GM18502 (cell line): ENCODE data around the gene RETREG1.

Source experiments
- ATAC-seq: cut with Tn5 transposase; IDR thresholded peaks from one replicate; pipeline ENCODE4 v1.9.1; 2021; ENCODE audit warnings: mild to moderate bottlenecking; ENCODE audit not compliant: unreplicated experiment, poor library complexity

RETREG1 gene

DNA sequence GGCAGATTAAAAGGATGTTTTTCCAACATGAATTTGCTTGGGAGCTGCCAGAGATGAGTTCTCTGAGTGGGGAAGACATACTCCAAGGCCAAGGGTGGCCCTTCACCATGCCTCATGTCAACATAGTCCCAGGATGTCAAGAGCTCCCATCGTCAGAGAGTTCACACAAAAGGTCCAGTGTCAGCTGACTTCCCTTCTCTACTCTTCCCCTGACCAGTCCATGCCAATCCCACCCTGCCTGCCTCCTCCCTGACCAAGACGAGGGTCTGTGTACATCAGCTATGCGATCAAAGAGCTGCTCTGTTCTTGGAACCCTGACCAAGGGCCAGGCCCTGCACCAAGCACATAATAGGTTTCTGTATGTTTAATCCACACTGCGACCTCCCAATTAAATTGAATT, 80.0 kb downstream of the RETREG1 start:
- no peak for ATAC-seq

GRCh38 chr5:16536246-16536645, 80.6 kb downstream of the RETREG1 start:
- ATAC-seq: no peak

DNA sequence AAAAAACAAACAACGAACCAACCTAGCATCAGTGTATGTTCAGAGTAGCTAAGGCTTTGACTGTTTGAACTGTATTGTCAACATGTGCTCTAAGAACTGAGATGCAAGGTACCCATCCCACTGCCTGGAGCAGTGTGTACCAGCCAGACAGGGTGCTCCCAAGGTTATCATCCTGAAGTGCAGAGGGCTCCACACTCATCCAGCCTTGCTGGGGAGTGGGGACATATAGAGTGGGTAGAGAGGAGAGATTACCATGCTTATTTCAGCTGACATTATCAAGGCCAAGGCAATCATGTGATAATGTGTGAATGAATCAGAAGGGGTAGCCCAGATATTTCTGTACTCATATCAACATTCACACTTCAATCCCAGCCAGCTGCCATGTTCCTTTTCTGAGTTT, 82.5 kb downstream of the RETREG1 start:
- ATAC-seq: no peak

GRCh38 chr5:16531063-16531648, 85.6 kb downstream of the RETREG1 start:
- ATAC-seq: no peak

- ATAC-seq: no peak
Measured at GRCh38 chr5:16529306-16529705, 87.5 kb downstream of the RETREG1 start.

- ATAC-seq: no peak
Measured at GRCh38 chr5:16528382-16529110, 88.3 kb downstream of the RETREG1 start.

GRCh38 chr5:16525651-16526050, 91.1 kb downstream of the RETREG1 start:
- no peak for ATAC-seq

GRCh38 chr5:16524286-16524685, 92.5 kb downstream of the RETREG1 start:
- ATAC-seq: no peak

DNA sequence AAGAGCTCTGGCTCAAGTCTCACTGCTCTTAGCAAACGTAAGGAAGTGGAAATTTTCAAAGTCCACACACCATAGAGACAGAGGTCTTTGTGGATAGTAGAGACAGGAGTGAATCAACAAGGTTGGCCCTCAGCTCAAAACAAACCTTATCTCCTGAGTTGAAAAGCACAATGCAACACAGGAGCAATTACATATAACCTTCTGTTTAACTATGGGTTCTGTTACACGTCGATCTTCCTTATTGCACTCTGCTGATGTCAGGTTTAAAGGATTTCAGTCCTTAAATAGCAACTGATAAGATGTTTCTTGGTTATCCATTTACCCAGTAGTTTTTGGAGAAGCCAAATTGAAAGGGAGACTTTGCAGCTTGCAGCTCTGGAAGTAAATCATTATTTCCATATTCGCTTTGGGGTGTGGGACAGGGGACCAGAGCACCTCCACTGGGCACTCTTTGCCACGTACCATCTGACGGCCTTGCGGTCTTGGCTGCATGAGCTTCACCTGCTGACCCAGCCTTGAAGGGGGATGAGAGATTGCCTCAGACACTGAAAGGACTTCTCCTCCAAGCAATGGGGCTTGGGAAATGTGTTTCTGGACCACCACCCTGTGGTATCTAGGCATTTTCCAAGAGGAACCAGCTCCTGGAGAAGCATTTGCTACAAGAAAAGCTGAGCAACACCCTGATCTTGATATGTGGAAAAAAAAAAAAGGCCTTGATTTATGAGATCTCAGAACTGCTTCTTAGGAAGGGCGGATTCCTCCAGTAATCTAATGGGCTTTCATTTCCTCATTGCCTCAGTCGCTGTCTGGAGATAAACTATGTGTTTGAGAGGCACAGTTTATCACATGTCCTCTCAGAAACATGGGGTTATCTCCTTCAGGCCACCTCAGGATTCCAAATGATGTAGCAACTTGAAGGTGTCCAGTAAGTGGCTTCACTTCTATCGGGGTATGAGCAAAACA, 95.0 kb downstream of the RETREG1 start:
- ATAC-seq: no peak

GRCh38 chr5:16520841-16521240, 96.0 kb downstream of the RETREG1 start:
- no peak for ATAC-seq

DNA sequence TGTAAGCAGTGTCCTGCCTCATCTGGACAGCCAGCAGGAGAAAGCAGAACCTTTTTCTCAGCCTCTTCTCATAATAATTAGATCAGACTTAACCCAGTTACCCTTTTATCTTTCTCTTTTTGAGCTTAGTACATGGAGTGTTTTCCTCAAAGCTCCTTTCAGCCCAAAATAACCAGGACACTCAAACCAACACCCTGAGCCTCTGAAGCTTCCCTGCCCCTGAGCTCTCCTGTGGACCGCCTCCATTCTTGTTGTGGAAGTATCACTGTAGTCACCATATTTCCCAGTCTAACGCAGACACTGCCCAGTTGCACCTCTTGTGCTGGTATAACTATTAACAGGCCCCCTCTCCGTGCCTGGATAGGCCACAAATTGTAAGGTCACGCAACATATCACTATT, 97.4 kb downstream of the RETREG1 start:
- ATAC-seq: no peak

- no peak for ATAC-seq
Measured at GRCh38 chr5:16518606-16519005, 98.2 kb downstream of the RETREG1 start.

DNA sequence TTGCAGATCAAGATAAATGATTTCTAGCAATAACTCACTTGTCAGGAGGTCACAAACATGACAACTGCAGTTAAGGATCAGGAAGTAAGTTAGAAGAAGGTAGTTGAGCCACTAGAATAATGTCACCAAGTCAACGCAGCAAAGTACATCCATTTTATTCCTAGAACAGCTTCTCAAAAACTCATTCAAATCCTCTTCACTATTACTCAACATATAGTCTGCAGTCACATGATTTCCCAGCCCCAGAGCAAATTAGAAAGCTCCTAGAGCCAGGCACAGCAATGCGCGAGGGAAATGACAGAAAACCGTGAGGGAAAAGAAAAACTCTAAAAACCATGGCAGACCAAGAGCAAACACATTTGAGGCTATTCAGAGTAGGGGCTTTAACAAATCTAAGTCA, 101.3 kb downstream of the RETREG1 start:
- ATAC-seq: no peak

DNA sequence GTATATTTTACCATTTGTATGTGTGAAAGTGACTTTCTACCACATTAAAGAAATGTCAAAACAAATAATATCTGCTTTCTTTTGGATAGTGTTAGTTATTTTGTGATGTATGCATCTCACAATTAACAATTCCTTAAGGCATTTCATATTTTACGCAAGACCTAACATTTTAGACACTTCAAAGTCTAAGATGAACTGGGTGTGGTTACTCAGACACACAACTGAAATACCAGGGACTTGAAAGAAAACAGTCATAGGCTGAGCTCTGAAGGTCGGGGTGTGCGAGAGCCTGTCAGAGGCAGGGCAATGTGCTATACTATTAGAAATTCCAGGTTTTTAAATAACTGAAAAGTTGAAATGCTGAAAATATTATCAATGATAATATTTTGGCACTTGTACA, 106.7 kb downstream of the RETREG1 start:
- ATAC-seq: no peak

DNA sequence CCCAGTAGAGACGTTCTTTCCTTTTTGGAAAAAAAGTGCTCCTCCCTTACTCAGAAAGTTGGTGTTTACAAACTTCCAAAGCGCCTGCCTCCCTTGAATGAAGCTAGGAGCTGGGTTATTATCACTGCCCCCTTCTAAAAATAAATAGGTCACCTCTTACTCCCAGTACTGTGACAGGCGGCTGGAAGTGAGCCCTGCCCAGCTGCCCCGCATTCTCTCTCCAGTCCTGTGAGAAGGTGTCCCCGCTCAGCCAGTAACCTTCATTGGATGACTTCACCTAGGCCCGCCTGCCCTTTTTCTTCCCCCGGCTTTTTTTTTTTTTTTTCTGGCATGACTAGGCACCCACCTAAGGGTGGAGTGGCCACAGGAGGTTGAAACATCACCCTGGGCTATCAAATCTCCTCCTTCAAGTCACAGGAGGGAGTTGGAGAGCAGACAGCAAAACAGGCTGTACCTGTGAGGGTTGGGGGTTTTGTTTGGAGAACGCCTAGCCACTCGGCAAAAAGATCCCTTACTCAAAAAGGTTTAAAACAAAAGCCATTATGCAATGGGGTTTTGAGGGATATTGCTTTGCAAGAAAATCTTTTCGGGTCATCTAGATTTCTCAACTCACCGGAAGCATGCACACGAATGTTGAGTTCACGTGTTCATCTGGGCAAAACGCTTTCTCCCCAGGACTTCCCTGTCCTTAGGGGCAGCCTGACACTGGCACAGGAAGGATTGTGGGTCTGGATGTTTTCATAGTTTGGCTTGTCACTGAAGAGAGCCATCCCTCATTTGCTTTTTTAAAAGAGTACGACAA, 107.9 kb downstream of the RETREG1 start:
- ATAC-seq: no peak

- ATAC-seq: no peak
Measured at GRCh38 chr5:16507716-16508115, 109.1 kb downstream of the RETREG1 start.

GRCh38 chr5:16505904-16506303, 110.9 kb downstream of the RETREG1 start:
- ATAC-seq: no peak

- no peak for ATAC-seq
Measured at GRCh38 chr5:16505140-16505891, 111.5 kb downstream of the RETREG1 start.

DNA sequence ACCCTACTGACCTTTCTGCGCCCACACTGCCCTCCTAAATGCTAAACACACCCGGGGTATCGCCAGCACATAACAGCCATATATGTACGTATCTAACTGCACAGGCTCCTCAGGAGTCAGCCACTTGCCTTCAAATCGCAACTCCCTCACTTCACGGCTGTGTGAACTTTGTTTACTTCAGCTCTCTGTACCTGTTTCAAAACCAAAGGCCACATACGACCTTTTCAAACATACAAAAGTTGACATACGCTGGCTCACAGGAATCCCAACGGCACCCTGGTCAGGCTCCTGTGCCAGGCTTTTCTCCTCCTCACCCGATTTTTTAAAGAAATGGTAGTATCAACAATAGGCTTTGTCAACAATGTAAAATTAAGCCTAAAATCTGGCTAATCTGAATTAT, 112.2 kb downstream of the RETREG1 start:
- ATAC-seq: no peak

GRCh38 chr5:16502866-16503265, 113.9 kb downstream of the RETREG1 start:
- no peak for ATAC-seq
